Upper lobe of left lung (tissue), 6 donors: Measurements from ENCODE around the gene SNTG2. TPM values are rescaled to one million over a fixed set of nuclear protein-coding genes. Genes with fewer than 3 reads are reported as not detected.
A peak's percentile ranks its signal among the peaks of the same experiment; 100 is the strongest.

ENCODE experiments used
- ATAC-seq, 2 donors: fragments of 200-7000 bp; cut with Tn5 transposase; one replicate each; pipeline ENCODE4 v1.9.1; 2022; ENCODE audit warnings: mild to moderate bottlenecking in 2 of 2, moderate library complexity in 2 of 2; ENCODE audit not compliant: low FRiP score in 2 of 2
- DNase-seq, 2 donors: peaks; one replicate each; pipeline ENCODE4 v3.0.0-alpha.2; 2019 to 2020
- H3K27ac ChIP-seq, 4 donors: fragments of 200-600 bp; sonication (generic); one replicate each; pipeline ENCODE4 v1.5.1; 2016 to 2019
- H3K27me3 ChIP-seq, 4 donors: fragments of 200-600 bp; sonication (generic); one replicate each; pipeline ENCODE4 v1.5.1; 2017 to 2019
- H3K36me3 ChIP-seq, 4 donors: fragments of 200-600 bp; sonication (generic); one replicate each; pipeline ENCODE4 v1.5.1; 2016 to 2019
- H3K4me1 ChIP-seq, 4 donors: fragments of 200-600 bp; sonication (generic); one replicate each; pipeline ENCODE4 v1.5.1; 2018 to 2019
- H3K4me3 ChIP-seq, 4 donors: fragments of 200-600 bp; sonication (generic); one replicate each; pipeline ENCODE4 v1.5.1; 2017 to 2019; ENCODE audit warnings: mild to moderate bottlenecking in 2 of 4, moderate library complexity in 1 of 4
- H3K9me3 ChIP-seq, 4 donors: fragments of 200-600 bp; sonication (generic); one replicate each; pipeline ENCODE4 v1.5.1; 2018 to 2019
- EP300 ChIP-seq, 4 donors: sonication (generic); formaldehyde crosslinking; IDR thresholded peaks; one replicate each; pipeline ENCODE4 v1.5.1; 2017; ENCODE audit warnings: antibody characterized with exemption in 4 of 4, control low read depth in 2 of 4
- POLR2A ChIP-seq, 4 donors: fragments of 450-650 bp; IDR thresholded peaks; one replicate each; pipeline ENCODE4 v1.5.1; 2016 to 2017; ENCODE audit warnings: antibody characterized with exemption in 4 of 4, mild to moderate bottlenecking in 2 of 4
- POLR2AphosphoS5 ChIP-seq, 2 donors: sonication (generic); formaldehyde crosslinking; IDR thresholded peaks; one replicate each; pipeline ENCODE4 v1.5.1; 2017; ENCODE audit warnings: antibody characterized with exemption in 2 of 2
- WGBS, 2 donors: methylation state at CpG; one replicate each; pipeline ENCODE4 v1.1.5; 2017 to 2018; 5-methylcytosine and 5-hydroxymethylcytosine counted together
- total RNA-seq, 6 donors: library from RNA; depleted of rRNA in 4 of 6; stranded (reverse); fragments of >200 nt in 4 of 6; gene quantifications; one replicate each; pipeline versions ENCODE4 v1.1.0 to v1.2.1, GENCODE V29; 2016 to 2021
- TF ChIP-seq, protein P1 (sequence below), 6 experiments: fragments of 450-650 bp in 4 of 6; fragments of 200-600 bp in 2 of 6; sonication (generic) in 2 of 6; IDR thresholded peaks; one replicate each; pipeline ENCODE4 v1.5.1; 2016 to 2019; ENCODE audit warnings: antibody characterized with exemption in 6 of 6
- donor health status: DM: no; HTN: no; CAD: no; lungs with moderate emphysema.
- donor health status: DM: no; HTN: yes; CAD: no; lungs with severe emphysema.

The SNTG2 gene
- total RNA-seq, 6 donors from 2014 or later: 1.1 to 13.6 (median 3.0) TPM

DNA sequence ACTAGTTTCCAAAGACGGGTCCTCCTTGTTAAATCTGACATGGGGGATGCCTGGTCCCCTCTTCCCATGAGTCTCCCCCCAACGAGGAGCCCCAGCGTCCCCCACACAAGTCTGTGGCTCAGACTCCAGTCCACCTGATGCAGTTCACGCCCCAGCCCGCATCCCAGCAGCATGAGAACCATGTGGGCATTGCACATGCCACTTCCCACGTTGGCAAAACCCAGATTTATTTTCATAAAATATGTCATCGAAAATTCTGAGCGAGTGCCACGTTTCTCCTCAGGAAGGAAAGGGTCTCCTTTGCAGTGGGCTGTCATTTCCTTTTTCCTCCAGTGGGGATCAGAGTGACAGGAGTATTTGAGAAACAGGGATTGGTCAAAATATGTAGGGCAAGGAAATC, 417.0 kb downstream of the SNTG2 start:
- DNase-seq (no peak), ATAC-seq (no peak)
- H3K27me3 ChIP-seq: no peaks in the 10 kb centered on the region
- TF ChIP-seq EP300 (IDR thresholded peaks at IDR 0.05): no peak
- TF ChIP-seq POLR2AphosphoS5 (IDR thresholded peaks at IDR 0.05): no peak
- no peak for TF ChIP-seq POLR2A (IDR thresholded peaks at IDR 0.05)
- TF ChIP-seq, protein P1, sequence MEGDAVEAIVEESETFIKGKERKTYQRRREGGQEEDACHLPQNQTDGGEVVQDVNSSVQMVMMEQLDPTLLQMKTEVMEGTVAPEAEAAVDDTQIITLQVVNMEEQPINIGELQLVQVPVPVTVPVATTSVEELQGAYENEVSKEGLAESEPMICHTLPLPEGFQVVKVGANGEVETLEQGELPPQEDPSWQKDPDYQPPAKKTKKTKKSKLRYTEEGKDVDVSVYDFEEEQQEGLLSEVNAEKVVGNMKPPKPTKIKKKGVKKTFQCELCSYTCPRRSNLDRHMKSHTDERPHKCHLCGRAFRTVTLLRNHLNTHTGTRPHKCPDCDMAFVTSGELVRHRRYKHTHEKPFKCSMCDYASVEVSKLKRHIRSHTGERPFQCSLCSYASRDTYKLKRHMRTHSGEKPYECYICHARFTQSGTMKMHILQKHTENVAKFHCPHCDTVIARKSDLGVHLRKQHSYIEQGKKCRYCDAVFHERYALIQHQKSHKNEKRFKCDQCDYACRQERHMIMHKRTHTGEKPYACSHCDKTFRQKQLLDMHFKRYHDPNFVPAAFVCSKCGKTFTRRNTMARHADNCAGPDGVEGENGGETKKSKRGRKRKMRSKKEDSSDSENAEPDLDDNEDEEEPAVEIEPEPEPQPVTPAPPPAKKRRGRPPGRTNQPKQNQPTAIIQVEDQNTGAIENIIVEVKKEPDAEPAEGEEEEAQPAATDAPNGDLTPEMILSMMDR (IDR thresholded peaks at IDR 0.05): no peak
- H3K9me3 ChIP-seq: no peaks in the 10 kb centered on the region
- WGBS, 2 donors: 76 to 79% methylated on average over 7 to 9 of the region's 9 CpGs
- no peaks in the 10 kb centered on the region for H3K36me3 ChIP-seq
- no peak overlapping the region for H3K27ac ChIP-seq
- H3K4me3 ChIP-seq: no peak overlapping the region
- H3K4me1 ChIP-seq: no peaks in the 10 kb centered on the region

DNA sequence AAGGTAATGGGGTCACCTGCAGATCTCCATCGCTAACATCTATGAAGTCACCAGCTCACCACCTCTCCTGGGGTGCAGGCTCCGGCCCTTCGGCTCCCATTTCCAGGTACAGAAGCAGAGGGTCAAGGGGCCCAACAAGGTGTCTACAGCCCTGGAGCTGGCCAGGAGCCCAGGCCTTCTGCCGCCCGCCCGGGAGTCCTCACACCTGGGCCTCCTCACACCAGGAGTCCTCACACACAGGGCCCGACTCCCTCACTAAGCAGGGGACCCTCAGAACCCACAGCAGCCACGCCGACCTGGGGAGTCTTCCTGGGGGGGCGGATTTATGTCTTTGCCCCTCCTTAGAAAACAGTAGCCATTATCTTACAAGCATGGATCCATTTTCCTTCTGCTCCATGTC, 419.3 kb downstream of the SNTG2 start:
- no peak overlapping the region for H3K27ac ChIP-seq
- peak in 1 of 2 donors; percentile 47 for DNase-seq
- no peak for ATAC-seq
- no peak overlapping the region for H3K4me3 ChIP-seq
- TF ChIP-seq, protein P1 (IDR thresholded peaks at IDR 0.05): no peak
- TF ChIP-seq EP300 (IDR thresholded peaks at IDR 0.05) (no peak), POLR2A (IDR thresholded peaks at IDR 0.05) (no peak), POLR2AphosphoS5 (IDR thresholded peaks at IDR 0.05) (no peak)
- no peaks in the 10 kb centered on the region for H3K9me3 ChIP-seq
- no peaks in the 10 kb centered on the region for H3K36me3 ChIP-seq
- no peaks in the 10 kb centered on the region for H3K27me3 ChIP-seq
- H3K4me1 ChIP-seq: no peaks in the 10 kb centered on the region
- 87 to 98% methylated on average over 4 to 10 of the region's 10 CpGs for WGBS, 2 donors

DNA sequence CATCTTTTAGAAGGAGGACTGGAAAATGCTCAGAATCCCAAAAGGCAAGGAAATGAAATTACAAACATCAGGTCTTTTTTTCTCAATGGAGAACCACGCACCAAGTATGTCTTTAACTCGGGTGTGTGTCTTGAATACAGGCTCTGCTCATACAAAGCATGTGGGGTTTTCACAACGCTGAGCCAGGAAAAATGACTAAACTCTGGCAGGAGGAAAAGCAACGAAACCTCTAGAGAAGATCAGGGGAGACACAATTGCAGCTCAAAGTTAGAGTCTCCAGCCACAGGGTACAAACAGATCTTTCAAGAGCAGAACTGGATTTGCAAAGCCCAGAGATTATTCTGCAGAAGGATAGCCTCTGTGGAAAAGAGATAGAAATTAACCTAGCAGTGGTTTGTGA, 419.8 kb downstream of the SNTG2 start:
- H3K27ac ChIP-seq: no peak overlapping the region
- DNase-seq (no peak), ATAC-seq (no peak)
- no peaks in the 10 kb centered on the region for H3K27me3 ChIP-seq
- TF ChIP-seq EP300 (IDR thresholded peaks at IDR 0.05) (no peak), POLR2A (IDR thresholded peaks at IDR 0.05) (no peak), POLR2AphosphoS5 (IDR thresholded peaks at IDR 0.05) (no peak)
- TF ChIP-seq, protein P1 (IDR thresholded peaks at IDR 0.05): no peak
- no peaks in the 10 kb centered on the region for H3K36me3 ChIP-seq
- no peaks in the 10 kb centered on the region for H3K9me3 ChIP-seq
- H3K4me1 ChIP-seq: no peaks in the 10 kb centered on the region
- WGBS, 2 donors: 79 to 81% methylated on average over 4 of the region's 4 CpGs
- H3K4me3 ChIP-seq: no peak overlapping the region

DNA sequence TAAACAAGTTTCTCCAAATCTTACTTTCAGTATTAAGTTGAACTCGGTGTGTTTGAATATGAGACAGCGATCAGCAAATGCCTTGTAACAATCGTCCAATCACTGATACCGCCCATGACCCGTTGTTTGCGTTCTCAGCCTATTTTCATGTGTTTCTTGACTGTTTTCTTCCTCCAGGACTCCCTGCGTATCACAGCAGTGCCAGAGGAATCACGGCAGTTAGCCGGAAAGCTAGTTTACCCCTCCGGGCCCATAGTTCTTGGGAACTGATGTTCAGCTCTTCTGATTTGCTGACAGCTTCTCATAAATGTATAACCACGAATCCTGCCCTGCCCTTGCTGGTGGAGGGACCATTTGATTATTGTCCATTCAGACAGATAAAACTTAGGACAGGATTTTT, 420.4 kb downstream of the SNTG2 start:
- Histone ChIP-seq H3K27ac (no peak overlapping the region), H3K4me1 (no peaks in the 10 kb centered on the region), H3K36me3 (no peaks in the 10 kb centered on the region), H3K9me3 (no peaks in the 10 kb centered on the region), H3K27me3 (no peaks in the 10 kb centered on the region), H3K4me3 (no peak overlapping the region)
- 88 to 91% methylated on average over 11 of the region's 11 CpGs for WGBS, 2 donors
- ATAC-seq (no peak), DNase-seq (no peak)
- TF ChIP-seq POLR2AphosphoS5 (IDR thresholded peaks at IDR 0.05): no peak
- TF ChIP-seq, protein P1 (IDR thresholded peaks at IDR 0.05): no peak
- TF ChIP-seq POLR2A (IDR thresholded peaks at IDR 0.05): no peak
- TF ChIP-seq EP300 (IDR thresholded peaks at IDR 0.05): no peak

DNA sequence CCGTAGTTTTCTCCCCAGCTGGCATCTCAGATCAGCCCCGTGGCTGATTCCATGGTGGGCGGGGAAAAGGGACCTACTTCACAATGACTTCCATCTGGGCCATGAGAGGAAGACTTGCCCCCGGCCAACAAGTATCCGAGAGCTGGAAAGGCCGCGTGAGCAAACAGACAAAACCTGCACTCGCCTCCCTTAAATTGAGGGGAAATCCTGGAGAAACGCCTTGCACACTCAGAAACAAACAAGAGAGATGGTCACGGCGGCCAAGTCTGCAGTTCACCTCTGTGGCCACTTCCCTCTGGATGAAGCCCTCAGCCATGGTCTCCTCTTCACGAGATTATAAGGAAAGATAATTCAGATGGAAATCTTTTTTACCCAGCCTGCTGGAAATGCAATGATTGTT, 423.2 kb downstream of the SNTG2 start:
- 81 to 85% methylated on average over 12 of the region's 12 CpGs for WGBS, 2 donors
- Histone ChIP-seq H3K4me1 (no peaks in the 10 kb centered on the region), H3K4me3 (no peak overlapping the region), H3K27me3 (no peaks in the 10 kb centered on the region), H3K9me3 (no peaks in the 10 kb centered on the region), H3K27ac (no peak overlapping the region), H3K36me3 (no peaks in the 10 kb centered on the region)
- TF ChIP-seq, protein P1 (IDR thresholded peaks at IDR 0.05): no peak
- TF ChIP-seq POLR2AphosphoS5 (IDR thresholded peaks at IDR 0.05) (no peak), EP300 (IDR thresholded peaks at IDR 0.05) (no peak), POLR2A (IDR thresholded peaks at IDR 0.05) (no peak)
- ATAC-seq: no peak
- DNase-seq: no peak
